Stimulated activated CD8-positive, alpha-beta memory T cell treated with anti-CD3 and anti-CD28 coated beads, Interleukin-4, amount 100 ng/mL, for 48 hours (primary cell): ENCODE data around the gene NECTIN2.
A peak's percentile ranks its signal among the peaks of the same experiment; 100 is the strongest.
"Not testable (repeated sequence)": the region's sequence is repeated elsewhere in the genome, so short reads cannot be mapped to it uniquely, and the experiment has no call there.

Source experiments
- DNase-seq: peaks from one replicate; pipeline ENCODE4 v3.0.0-alpha.2; 2020

The NECTIN2 gene

DNA sequence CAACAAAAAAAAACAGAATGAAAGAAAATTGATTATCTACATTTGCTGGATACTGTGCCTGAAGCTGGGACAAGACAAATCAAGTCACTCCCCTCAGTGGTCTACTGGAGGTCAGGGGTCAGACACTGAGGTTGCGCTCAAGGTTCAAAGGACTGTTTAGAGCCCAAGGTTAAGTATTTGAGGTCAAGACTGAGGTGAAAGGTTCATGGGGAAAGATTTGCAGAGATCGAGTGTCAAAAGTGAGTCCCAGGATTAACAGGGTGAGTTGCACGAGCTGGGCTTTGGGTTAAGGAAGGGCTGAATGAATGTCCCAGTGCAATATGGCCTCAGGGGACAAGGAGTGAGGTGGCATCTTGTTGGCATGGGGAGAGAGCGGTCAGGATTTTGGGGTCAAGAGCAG is 41.6 kb downstream of the NECTIN2 start:
- no peak for DNase-seq

DNA sequence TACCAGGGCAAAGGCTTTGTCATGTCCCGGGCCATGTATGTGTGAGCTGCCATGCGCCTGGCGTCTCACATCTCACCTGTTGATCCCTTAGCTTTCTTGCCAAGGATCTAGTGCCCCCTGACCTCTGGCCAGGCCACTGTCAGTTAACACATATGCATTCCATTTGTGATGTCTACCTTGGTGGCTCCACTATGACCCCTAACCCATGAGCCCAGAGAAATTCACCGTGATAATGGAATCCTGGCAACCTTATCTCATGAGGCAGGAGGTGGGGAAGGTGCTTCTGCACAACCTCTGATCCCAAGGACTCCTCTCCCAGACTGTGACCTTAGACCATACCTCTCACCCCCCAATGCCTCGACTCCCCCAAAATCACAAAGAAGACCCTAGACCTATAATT is 42.2 kb downstream of the NECTIN2 start:
- DNase-seq, result not testable (repeated sequence)

DNA sequence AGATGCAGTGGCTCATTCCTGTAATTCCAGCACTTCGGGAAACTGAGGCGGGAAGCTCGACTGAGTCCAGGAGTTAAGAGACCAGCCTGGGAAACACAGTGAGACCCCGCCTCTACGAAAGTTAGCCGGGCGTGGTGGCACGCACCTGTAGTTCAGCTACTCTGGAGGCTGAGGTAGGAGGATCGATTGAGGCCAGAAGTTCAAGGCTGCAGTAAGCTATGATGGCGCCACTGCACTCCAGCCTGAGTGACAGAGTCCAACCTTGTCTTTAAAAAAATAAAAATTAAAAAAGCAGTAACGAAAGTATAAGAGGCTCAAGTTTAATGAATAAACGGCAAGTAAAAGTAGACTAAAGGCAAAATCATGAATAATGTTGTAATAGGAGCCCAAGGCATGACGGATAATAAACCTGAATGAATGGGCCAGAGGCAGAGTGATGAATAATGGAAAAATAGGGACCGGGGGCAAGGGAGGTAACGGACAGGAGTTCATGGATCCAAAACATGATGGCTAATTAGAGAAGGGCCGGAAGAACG is 43.8 kb downstream of the NECTIN2 start:
- DNase-seq, result no peak

DNA sequence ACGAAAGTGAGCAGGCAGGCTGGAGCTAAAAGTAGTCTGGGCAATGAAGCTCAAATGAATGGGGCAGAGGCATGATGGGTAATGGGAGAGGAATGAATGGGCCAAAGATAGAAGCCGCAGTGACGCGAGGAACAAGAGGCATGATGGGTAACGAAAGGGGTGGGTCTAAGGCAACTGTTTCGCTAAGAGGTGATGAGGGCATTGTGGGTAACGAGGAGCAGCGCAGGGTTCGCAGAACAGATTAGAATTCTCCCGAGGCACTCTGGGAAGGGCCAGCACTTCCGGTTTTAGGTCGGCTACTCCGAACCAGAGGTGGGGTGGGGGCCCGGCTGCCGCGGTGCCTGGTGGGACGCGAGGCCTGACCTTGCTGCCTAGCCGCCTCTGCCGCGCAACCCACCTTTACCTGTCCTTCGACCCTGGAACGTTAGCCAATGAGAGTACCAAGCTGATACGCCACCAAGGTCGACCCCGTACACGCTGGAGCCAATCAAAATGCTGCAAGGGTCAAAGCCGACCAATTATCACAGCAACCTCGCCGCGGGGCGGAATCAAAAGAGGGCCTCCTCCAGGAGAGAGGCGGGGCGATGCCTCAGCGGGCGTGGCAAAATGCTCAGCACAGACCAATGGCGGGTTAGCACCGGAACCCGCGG is 44.4 kb downstream of the NECTIN2 start:
- peak; percentile 100 for DNase-seq

DNA sequence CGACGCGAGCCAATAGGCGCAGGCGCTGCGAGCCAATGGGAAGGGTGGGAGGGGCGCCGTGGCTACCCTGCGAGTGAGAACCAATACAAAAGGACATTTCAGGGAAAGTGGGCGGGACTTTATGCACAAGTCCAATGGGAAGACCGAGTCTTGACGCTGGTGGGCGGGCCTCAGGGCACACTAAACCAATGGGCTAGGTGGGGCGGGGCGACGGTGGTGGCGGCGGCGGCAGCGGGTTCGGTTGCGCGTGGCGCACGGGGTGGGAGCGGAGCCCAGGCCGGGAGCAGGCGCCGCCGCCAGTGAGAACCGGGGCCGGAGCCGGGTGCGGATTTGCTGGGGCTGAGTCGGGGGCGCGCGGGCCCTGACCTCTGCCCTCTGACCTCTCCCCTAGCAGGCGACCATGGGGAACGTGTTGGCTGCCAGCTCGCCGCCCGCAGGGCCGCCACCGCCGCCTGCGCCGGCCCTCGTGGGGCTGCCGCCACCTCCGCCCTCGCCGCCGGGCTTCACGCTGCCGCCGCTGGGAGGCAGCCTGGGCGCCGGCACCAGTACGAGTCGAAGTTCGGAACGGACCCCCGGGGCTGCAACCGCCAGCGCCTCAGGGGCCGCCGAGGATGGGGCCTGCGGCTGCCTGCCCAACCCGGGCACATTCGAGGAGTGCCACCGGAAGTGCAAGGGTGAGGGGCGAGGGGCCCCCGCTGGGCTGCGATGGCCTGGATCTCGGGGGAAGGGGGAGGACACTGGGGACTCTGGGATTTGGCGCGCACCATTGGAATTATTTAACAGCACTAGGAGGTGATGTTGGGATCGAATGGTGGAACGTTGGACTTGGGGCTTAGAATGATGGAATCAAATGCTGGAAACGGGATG is 45.2 kb downstream of the NECTIN2 start, which contains the start of gene TOMM40:
Gene TOMM40, plus strand, starts transcription at position 239 of the 867 bp plus-strand sequence. Its CDS starts 162 bp downstream, at position 401.
- peak; percentile 50 for DNase-seq

DNA sequence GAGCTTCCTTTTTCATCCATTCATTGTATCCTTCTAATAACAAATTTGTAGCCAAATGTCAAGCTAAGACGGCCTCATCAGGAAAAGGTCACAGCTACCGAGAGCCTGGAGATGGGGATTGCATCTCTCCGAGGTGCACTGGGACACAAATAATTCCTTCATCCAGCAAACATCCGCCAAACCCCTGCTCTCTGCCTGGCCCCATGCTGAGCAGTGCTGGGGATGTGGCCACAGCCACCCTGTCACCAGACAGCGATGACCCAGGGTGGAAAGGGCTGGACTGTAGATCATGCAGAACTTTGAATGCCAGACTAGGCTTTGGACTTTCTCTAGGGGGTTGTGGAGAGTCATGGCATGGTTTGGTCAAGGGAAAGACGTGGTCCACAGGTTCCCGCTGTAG is 46.8 kb downstream of the NECTIN2 start:
- no peak for DNase-seq

DNA sequence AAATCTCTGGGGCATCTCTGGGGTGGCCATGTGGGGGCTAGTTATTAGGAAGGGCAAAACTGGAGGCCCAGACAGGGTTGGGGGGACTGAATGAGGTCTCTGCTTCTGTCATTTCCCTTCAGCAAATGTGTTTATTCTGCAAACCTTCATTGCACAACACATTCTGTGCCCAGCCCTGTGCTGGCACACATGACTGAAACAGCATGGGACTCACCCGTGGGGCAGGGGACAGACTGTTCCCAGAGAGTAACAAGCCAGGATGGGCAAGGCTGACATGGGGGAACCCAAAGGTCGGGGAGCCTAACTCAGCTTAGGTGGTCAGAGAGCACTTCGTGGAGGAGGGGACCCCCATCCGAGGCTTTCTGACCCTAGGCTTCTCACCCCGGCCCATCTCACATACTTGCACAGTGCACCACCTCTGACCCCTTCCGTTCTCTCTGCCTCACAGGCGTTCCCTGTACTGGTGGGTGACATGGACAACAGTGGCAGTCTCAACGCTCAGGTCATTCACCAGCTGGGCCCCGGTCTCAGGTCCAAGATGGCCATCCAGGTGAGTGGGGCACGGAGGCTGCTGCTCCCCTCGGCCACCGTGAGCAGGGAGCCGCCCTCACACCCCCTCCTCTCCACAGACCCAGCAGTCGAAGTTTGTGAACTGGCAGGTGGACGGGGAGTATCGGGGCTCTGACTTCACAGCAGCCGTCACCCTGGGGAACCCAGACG is 47.4 kb downstream of the NECTIN2 start:
- DNase-seq, result no peak

DNA sequence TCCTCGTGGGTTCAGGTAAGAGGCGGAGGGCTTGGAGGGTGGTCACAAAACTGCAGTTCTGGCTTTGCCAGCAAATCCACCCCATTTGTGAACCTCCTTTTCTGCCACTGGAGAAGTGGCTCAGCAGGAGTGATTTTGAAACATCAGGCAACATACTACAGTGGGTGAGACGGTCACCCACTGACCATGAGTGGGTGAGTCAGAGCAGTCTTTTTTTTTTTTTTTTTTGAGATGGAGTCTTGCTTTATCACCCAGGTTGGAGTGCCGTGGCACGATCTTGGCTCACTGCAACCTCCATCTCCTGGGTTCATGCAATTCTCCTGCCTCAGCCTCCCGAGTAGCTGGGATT is 47.9 kb downstream of the NECTIN2 start:
- no peak for DNase-seq

DNA sequence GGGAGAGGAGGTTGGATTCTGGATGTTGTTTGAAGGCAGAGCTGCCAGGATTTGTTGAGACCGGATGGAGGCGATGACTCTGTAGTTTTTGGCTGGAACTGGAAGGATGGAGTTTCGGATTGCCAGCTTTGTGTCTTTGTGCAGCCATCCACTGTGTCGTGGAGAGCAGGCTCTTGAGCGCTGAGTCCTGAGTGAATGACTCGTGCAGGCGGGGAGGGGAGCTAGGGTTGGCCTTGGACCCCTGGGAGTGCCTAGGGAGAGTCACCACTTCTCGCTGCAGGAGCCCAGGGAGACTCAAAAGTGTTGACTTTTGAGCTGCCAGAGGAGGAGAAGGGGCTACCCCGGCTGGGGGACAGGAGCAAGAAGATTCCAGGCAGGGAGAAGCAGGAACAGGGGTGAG is 48.8 kb downstream of the NECTIN2 start:
- no peak for DNase-seq

DNA sequence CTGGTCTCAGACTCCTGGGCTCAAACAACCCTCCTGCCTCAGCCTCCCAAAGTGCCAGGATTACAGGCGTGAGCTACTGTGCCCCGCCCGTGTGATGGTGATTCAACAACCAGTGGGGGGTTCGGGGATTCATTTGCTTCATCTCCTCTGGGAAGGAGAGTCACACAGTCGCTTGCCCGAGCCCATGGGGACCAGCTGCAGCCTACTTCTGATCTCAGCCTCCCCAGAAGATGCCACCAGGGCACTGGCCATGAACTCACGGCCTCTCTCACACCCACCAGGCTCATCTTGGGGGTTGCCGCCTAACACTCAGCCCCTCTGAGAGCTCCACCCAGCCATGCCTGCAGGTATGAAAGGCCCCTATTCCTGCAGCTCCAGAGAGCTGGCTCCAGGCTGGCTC is 51.7 kb downstream of the NECTIN2 start:
- DNase-seq, result no peak

DNA sequence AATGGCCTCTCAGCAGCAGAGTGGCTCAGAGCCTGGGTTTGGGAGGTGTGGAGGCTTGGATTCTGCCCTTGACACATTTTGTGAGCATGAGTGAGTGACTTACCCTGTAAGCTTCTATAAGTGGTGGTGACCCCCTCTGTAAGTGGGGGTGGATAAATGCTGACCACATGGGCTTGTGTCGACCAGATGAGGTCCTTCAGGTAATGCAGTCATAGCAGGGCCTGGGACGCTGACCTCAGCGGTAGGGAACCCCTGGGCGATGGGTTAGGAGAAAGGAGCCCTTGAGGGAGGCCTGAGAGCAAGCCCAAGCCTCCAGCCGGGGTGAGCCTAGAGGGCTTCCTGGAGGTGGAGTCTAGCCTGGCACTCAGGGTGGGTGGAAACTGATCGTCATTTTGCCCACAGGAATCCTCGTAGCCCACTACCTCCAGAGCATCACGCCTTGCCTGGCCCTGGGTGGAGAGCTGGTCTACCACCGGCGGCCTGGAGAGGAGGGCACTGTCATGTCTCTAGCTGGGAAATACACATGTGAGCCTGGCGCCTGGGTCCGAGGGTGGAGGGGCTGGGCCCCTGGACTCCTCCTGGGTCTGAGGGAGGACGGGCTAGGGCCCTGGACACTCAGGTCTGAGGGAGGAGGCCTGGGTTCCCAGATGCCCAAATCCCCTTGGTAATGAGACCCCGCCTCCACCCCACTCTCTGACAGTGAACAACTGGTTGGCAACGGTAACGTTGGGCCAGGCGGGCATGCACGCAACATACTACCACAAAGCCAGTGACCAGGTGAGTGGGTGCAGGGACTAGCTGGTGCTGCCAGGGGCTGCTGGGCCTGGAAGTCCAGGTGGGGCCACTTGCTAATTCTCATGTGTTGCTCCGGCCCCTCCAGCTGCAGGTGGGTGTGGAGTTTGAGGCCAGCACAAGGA is 54.5 kb downstream of the NECTIN2 start:
- no peak for DNase-seq

DNA sequence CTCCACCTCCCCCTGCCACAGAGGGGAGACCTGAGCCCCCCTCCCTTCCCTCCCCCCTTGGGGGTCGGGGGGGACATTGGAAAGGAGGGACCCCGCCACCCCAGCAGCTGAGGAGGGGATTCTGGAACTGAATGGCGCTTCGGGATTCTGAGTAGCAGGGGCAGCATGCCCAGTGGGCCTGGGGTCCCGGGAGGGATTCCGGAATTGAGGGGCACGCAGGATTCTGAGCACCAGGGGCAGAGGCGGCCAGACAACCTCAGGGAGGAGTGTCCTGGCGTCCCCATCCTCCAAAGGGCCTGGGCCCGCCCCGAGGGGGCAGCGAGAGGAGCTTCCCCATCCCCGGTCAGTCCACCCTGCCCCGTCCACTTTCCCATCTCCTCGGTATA is 57.1 kb downstream of the NECTIN2 start:
- no peak for DNase-seq

DNA sequence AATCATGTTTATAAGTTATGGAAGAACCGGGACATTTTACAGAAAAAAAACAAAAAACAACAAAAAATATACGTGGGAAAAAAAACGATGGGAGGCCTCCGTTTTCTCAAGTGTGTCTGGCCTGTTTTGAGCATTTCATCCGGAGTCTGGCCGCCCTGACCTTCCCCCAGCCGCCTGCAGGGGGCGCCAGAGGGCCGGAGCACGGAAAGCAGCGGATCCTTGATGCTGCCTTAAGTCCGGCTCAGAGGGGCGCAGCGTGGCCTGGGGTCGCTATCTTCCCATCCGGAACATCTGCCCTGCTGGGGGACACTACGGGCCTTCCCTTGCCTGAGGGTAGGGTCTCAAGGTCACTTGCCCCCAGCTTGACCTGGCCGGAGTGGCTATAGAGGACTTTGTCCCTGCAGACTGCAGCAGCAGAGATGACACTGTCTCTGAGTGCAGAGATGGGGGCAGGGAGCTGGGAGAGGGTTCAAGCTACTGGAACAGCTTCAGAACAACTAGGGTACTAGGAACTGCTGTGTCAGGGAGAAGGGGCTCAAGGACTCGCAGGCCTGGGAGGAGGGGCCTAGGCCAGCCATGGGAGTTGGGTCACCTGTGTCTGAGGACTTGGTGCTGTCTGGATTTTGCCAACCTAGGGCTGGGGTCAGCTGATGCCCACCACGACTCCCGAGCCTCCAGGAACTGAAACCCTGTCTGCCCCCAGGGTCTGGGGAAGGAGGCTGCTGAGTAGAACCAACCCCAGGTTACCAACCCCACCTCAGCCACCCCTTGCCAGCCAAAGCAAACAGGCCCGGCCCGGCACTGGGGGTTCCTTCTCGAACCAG is 57.7 kb downstream of the NECTIN2 start:
- peak; percentile 90 for DNase-seq

DNA sequence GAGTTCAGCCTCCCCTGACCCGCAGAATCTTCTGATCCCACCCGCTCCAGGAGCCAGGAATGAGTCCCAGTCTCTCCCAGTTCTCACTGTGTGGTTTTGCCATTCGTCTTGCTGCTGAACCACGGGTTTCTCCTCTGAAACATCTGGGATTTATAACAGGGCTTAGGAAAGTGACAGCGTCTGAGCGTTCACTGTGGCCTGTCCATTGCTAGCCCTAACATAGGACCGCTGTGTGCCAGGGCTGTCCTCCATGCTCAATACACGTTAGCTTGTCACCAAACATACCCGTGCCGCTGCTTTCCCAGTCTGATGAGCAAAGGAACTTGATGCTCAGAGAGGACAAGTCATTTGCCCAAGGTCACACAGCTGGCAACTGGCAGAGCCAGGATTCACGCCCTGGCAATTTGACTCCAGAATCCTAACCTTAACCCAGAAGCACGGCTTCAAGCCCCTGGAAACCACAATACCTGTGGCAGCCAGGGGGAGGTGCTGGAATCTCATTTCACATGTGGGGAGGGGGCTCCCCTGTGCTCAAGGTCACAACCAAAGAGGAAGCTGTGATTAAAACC is 58.4 kb downstream of the NECTIN2 start:
- DNase-seq, result peak; percentile 41

DNA sequence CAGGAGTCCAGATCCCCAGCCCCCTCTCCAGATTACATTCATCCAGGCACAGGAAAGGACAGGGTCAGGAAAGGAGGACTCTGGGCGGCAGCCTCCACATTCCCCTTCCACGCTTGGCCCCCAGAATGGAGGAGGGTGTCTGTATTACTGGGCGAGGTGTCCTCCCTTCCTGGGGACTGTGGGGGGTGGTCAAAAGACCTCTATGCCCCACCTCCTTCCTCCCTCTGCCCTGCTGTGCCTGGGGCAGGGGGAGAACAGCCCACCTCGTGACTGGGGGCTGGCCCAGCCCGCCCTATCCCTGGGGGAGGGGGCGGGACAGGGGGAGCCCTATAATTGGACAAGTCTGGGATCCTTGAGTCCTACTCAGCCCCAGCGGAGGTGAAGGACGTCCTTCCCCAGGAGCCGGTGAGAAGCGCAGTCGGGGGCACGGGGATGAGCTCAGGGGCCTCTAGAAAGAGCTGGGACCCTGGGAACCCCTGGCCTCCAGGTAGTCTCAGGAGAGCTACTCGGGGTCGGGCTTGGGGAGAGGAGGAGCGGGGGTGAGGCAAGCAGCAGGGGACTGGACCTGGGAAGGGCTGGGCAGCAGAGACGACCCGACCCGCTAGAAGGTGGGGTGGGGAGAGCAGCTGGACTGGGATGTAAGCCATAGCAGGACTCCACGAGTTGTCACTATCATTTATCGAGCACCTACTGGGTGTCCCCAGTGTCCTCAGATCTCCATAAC is 59.5 kb downstream of the NECTIN2 start, which contains the start of gene APOE:
Gene APOE, plus strand, starts transcription at position 360 of the 724 bp plus-strand sequence. CDS start 829 bp downstream, outside the sequence.
- DNase-seq, result no peak

DNA sequence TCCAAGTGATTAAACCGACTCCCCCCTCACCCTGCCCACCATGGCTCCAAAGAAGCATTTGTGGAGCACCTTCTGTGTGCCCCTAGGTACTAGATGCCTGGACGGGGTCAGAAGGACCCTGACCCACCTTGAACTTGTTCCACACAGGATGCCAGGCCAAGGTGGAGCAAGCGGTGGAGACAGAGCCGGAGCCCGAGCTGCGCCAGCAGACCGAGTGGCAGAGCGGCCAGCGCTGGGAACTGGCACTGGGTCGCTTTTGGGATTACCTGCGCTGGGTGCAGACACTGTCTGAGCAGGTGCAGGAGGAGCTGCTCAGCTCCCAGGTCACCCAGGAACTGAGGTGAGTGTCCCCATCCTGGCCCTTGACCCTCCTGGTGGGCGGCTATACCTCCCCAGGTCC is 61.5 kb downstream of the NECTIN2 start:
- no peak for DNase-seq

DNA sequence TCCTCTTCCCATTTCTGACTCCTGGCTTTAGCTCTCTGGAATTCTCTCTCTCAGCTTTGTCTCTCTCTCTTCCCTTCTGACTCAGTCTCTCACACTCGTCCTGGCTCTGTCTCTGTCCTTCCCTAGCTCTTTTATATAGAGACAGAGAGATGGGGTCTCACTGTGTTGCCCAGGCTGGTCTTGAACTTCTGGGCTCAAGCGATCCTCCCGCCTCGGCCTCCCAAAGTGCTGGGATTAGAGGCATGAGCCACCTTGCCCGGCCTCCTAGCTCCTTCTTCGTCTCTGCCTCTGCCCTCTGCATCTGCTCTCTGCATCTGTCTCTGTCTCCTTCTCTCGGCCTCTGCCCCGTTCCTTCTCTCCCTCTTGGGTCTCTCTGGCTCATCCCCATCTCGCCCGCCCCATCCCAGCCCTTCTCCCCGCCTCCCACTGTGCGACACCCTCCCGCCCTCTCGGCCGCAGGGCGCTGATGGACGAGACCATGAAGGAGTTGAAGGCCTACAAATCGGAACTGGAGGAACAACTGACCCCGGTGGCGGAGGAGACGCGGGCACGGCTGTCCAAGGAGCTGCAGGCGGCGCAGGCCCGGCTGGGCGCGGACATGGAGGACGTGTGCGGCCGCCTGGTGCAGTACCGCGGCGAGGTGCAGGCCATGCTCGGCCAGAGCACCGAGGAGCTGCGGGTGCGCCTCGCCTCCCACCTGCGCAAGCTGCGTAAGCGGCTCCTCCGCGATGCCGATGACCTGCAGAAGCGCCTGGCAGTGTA is 62.2 kb downstream of the NECTIN2 start:
- no peak for DNase-seq

DNA sequence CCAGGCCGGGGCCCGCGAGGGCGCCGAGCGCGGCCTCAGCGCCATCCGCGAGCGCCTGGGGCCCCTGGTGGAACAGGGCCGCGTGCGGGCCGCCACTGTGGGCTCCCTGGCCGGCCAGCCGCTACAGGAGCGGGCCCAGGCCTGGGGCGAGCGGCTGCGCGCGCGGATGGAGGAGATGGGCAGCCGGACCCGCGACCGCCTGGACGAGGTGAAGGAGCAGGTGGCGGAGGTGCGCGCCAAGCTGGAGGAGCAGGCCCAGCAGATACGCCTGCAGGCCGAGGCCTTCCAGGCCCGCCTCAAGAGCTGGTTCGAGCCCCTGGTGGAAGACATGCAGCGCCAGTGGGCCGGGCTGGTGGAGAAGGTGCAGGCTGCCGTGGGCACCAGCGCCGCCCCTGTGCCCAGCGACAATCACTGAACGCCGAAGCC is 62.8 kb downstream of the NECTIN2 start:
- no peak for DNase-seq

DNA sequence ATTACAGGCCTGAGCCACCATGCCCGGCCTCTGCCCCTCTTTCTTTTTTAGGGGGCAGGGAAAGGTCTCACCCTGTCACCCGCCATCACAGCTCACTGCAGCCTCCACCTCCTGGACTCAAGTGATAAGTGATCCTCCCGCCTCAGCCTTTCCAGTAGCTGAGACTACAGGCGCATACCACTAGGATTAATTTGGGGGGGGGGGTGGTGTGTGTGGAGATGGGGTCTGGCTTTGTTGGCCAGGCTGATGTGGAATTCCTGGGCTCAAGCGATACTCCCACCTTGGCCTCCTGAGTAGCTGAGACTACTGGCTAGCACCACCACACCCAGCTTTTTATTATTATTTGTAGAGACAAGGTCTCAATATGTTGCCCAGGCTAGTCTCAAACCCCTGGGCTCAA is 63.7 kb downstream of the NECTIN2 start:
- no peak for DNase-seq
